ENCODE measurements around the gene CLEC9A. TPM values are rescaled to one million over a fixed set of nuclear protein-coding genes. Genes with fewer than 3 reads are reported as not detected.

The CLEC9A gene
- total and polyA plus RNA-seq, 2 of the 8 experiments (the other 6 are each of a cell fraction or from before 2014, with no cell fraction given), result not detected

GRCh38 chr12:9992296-9992695 is 38.2 kb upstream of the CLEC9A start:
- H3K36me3 ChIP-seq (ENCODE audit: control insufficient read depth in 2 of 4, insufficient read depth in 4 of 4, low read length in 3 of 4), result no peaks in the 10 kb centered on the region
- FAIRE-seq (no peak), DNase-seq (ENCODE audit: low read depth in 1 of 2, low spot score in 2 of 2) (no peak)
- no peak overlapping the region for H3K4me3 ChIP-seq (ENCODE audit: extremely low read depth in 1 of 4, insufficient read depth in 2 of 4, low read depth in 3 of 4, low read length in 4 of 4)
- no peak overlapping the region for H2BK5ac ChIP-seq (ENCODE audit: low read depth, low read length)
- H2BK120ac ChIP-seq (replicated peaks; ENCODE audit: low read depth, low read length), result no peak overlapping the region
- no peaks in the 10 kb centered on the region for H4K20me1 ChIP-seq (replicated peaks in 1 of 2; ENCODE audit: control insufficient read depth in 1 of 2, insufficient read depth in 2 of 2, low read length in 2 of 2)
- 84% methylated on average over 4 of the region's 4 CpGs; no CpG with 5 or more reads in 1 of the 2 experiments for WGBS, 2 experiments (ENCODE audit: extremely low coverage in 1 of 2, insufficient coverage in 1 of 2, insufficient read length in 1 of 2, insufficient replicate concordance in 2 of 2, low coverage in 1 of 2, low lambda C conversion rate in 2 of 2, missing lambda C conversion rate in 1 of 2)
- H2BK20ac ChIP-seq (ENCODE audit: low read length), result no peak overlapping the region
- H4K5ac ChIP-seq (ENCODE audit: insufficient read length, low read depth, low read length), result no peak overlapping the region
- H3K14ac ChIP-seq (ENCODE audit: insufficient read length), result no peak overlapping the region
- H3K23ac ChIP-seq (ENCODE audit: insufficient read length), result no peak overlapping the region
- H2AK5ac ChIP-seq (ENCODE audit: low read depth, low read length), result no peak overlapping the region
- H3K4me1 ChIP-seq (replicated peaks in 1 of 4; ENCODE audit: control insufficient read depth in 3 of 4, insufficient read depth in 4 of 4, low read length in 3 of 4), result no peaks in the 10 kb centered on the region
- no peak overlapping the region for H4K8ac ChIP-seq (ENCODE audit: extremely low read depth, insufficient read depth, low read length)
- no peak overlapping the region for H2AFZ ChIP-seq (ENCODE audit: low read length)
- H3K27me3 ChIP-seq (replicated peaks in 1 of 4; ENCODE audit: control insufficient read depth in 3 of 4, extremely low read depth in 1 of 4, insufficient read depth in 3 of 4, low read length in 3 of 4), result peaks cover 0 to 1% (median 0%) of the 10 kb centered on the region in 4 experiments; a peak in 1 of 7 replicates
- H2BK15ac ChIP-seq (ENCODE audit: low read length), result no peak overlapping the region
- TF ChIP-seq TEAD4 (IDR thresholded peaks at IDR 0.05; ENCODE audit: low read depth, low read length), result no peak
- TF ChIP-seq KDM1A (IDR thresholded peaks at IDR 0.05; ENCODE audit: borderline replicate concordance, low read length), result no peak
- TF ChIP-seq GTF2F1 (IDR thresholded peaks at IDR 0.05; ENCODE audit: borderline replicate concordance, low read depth, low read length), result no peak
- TF ChIP-seq RXRA (IDR thresholded peaks at IDR 0.05; ENCODE audit: insufficient read depth, low read depth, low read length), result no peak
- TF ChIP-seq CBX5 (IDR thresholded peaks at IDR 0.05; ENCODE audit: low read depth, low read length), result no peak
- no peak for TF ChIP-seq FOSL1 (IDR thresholded peaks at IDR 0.05; ENCODE audit: insufficient read depth, low read depth, low read length)
- no peak for TF ChIP-seq HDAC6 (IDR thresholded peaks at IDR 0.05; ENCODE audit: low read depth, low read length)
- no peak for TF ChIP-seq HDAC2 (IDR thresholded peaks at IDR 0.05; ENCODE audit: borderline replicate concordance in 1 of 2, low read depth in 2 of 2, low read length in 2 of 2)
- no peak overlapping the region for H3K18ac ChIP-seq (ENCODE audit: extremely low read depth, low read length)
- H3K79me1 ChIP-seq (ENCODE audit: low read depth, low read length), result no peaks in the 10 kb centered on the region
- POLR2A ChIA-PET (ENCODE audit: partially characterized antibody), result no interaction called here
- CTCF ChIA-PET (ENCODE audit: partially characterized antibody), result no interaction called here
- no peak overlapping the region for H2BK12ac ChIP-seq (ENCODE audit: low read depth, low read length)
- H3K4ac ChIP-seq (replicated peaks; ENCODE audit: insufficient read length, low read depth, low read length), result no peak overlapping the region
- no peak overlapping the region for H3K27ac ChIP-seq (ENCODE audit: low read depth, low read length)
- no peaks in the 10 kb centered on the region for H3K79me2 ChIP-seq (ENCODE audit: control insufficient read depth in 1 of 2, insufficient read depth in 2 of 2, low read length in 2 of 2)
- H3K56ac ChIP-seq (replicated peaks; ENCODE audit: insufficient read length, low read depth, low read length), result no peak overlapping the region
- no peak overlapping the region for H3K9ac ChIP-seq (replicated peaks in 1 of 4; ENCODE audit: extremely low read depth in 1 of 4, low read depth in 3 of 4, low read length in 3 of 4)
- no peaks in the 10 kb centered on the region for H3K9me3 ChIP-seq (ENCODE audit: insufficient read depth in 2 of 2, low read depth in 1 of 2, low read length in 1 of 2)
- H3K4me2 ChIP-seq (ENCODE audit: insufficient read depth in 1 of 2, low read depth in 2 of 2, low read length in 2 of 2), result no peak overlapping the region
- no peaks in the 10 kb centered on the region for H3K23me2 ChIP-seq (ENCODE audit: low read depth, low read length)
- H4K91ac ChIP-seq (replicated peaks; ENCODE audit: insufficient read length, low read length), result no peak overlapping the region
